Measurements from ENCODE around the gene AICDA.

The AICDA gene

GRCh38 chr12:8612629-8613028 lies at the start of gene AICDA:
Gene AICDA, minus strand, starts transcription at chr12:8612859. Its CDS starts 92 bp downstream, at chr12:8612767.
- Mint-ChIP-seq H3K27me3 (ENCODE audit: low read depth) (peaks cover 9% of the 10 kb centered on the region), H3K4me1 (ENCODE audit: low read depth) (peaks cover 2% of the 10 kb centered on the region), H3K4me3 (no peak within 1 kb of the TSS), H3K36me3 (ENCODE audit: low read depth) (no peaks in the 10 kb centered on the region), H3K9me3 (no peaks in the 10 kb centered on the region), H3K27ac (no peak within 1 kb of the TSS)
- DNase-seq (ENCODE audit: low spot score): no peak

DNA sequence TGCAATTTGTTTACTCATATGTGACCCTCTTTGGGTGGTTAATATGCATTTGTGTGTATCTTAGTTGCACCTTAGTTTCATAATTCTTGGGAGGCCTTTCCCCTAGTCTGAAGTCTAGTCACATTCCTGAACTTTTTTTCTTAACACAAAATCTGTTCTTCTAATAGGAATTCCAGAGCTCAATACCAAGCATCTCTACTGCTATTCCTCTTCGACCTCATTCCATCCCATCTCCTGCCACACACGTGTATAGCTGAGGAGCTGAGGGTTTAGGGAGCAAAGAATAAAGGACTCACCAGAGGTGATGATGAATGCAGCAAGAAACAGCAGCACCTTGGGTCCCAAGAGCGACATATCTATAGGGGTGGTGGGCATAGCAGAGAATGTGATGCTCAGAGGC lies 49.1 kb upstream of the AICDA start:
- DNase-seq (ENCODE audit: low spot score): no peak
- H3K27ac Mint-ChIP-seq: no peak overlapping the region
- no peaks in the 10 kb centered on the region for H3K4me1 Mint-ChIP-seq (ENCODE audit: low read depth)
- H3K9me3 Mint-ChIP-seq: no peaks in the 10 kb centered on the region
- H3K27me3 Mint-ChIP-seq (ENCODE audit: low read depth): peaks cover 21% of the 10 kb centered on the region
- no peaks in the 10 kb centered on the region for H3K36me3 Mint-ChIP-seq (ENCODE audit: low read depth)
- H3K4me3 Mint-ChIP-seq: no peak overlapping the region

DNA sequence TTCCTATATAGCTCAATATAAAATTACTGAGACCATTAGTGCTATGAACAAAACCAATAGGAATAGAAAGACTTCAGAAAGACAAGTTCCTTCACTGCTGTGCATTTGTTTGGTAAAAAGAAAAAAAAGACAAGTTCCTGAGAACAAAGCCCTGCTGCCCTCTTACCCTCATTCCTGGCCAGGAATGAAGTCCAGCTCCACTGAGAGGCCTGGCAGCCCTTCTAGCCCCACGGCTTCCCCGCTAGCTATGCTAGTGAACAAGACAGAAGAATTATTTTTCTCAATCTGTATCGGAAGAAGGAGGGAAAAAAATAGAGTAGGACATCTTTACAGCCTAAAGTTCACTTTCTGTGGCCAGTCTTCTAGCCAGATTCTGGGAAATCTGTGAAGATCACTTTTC lies 48.4 kb upstream of the AICDA start:
- no peak overlapping the region for H3K27ac Mint-ChIP-seq
- no peak overlapping the region for H3K4me3 Mint-ChIP-seq
- H3K36me3 Mint-ChIP-seq (ENCODE audit: low read depth): no peaks in the 10 kb centered on the region
- H3K4me1 Mint-ChIP-seq (ENCODE audit: low read depth): no peaks in the 10 kb centered on the region
- no peak for DNase-seq (ENCODE audit: low spot score)
- no peaks in the 10 kb centered on the region for H3K9me3 Mint-ChIP-seq
- peaks cover 21% of the 10 kb centered on the region for H3K27me3 Mint-ChIP-seq (ENCODE audit: low read depth)

GRCh38 chr12:8658346-8658745 lies 45.7 kb upstream of the AICDA start:
- DNase-seq (ENCODE audit: low spot score): no peak
- Mint-ChIP-seq H3K27ac (no peak overlapping the region), H3K4me3 (no peak overlapping the region)

GRCh38 chr12:8655421-8655820 lies 42.8 kb upstream of the AICDA start:
- no peak for DNase-seq (ENCODE audit: low spot score)
- no peaks in the 10 kb centered on the region for H3K9me3 Mint-ChIP-seq
- no peak overlapping the region for H3K27ac Mint-ChIP-seq
- no peaks in the 10 kb centered on the region for H3K4me1 Mint-ChIP-seq (ENCODE audit: low read depth)
- no peaks in the 10 kb centered on the region for H3K36me3 Mint-ChIP-seq (ENCODE audit: low read depth)
- H3K4me3 Mint-ChIP-seq: no peak overlapping the region
- peaks cover 34% of the 10 kb centered on the region for H3K27me3 Mint-ChIP-seq (ENCODE audit: low read depth)

More at GRCh38 chr12:8658346-8658745, 45.7 kb upstream of the AICDA start:
- peaks cover 16% of the 10 kb centered on the region for H3K27me3 Mint-ChIP-seq (ENCODE audit: low read depth)
- H3K36me3 Mint-ChIP-seq (ENCODE audit: low read depth): no peaks in the 10 kb centered on the region
- H3K9me3 Mint-ChIP-seq: no peaks in the 10 kb centered on the region
- H3K4me1 Mint-ChIP-seq (ENCODE audit: low read depth): no peaks in the 10 kb centered on the region

DNA sequence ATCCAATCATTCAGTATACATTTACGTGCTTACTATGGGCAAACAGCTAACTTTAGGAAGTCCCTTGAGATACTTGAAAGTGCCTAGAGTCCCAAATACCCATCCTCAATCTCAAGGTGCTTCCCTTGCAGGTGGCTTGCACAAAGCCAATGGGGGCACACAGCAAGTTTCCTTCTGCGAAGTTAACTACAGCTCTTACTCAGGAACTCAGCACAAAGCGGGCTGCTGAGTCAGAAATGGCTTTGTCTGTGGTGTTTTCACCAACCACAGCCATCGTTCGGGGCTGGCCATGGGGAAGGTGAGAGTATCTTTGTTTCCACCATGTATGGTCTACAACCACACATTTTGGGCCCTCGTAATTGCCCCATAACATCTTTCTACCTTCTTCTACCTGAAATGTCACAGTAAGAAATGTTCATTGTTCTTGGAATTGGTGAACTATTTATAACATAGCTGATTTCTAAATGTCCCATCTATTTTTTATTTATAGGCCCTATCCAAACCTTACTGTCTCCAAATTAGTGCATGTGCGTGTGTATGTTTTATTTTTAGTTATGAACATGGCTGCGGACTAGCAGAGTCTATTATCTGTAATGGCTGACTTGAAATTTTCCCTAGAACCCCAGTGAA lies 36.0 kb upstream of the AICDA start:
- Mint-ChIP-seq H3K27ac (no peak overlapping the region), H3K4me1 (ENCODE audit: low read depth) (peaks cover 34% of the 10 kb centered on the region), H3K36me3 (ENCODE audit: low read depth) (no peaks in the 10 kb centered on the region), H3K4me3 (no peak overlapping the region), H3K27me3 (ENCODE audit: low read depth) (peaks cover 66% of the 10 kb centered on the region), H3K9me3 (no peaks in the 10 kb centered on the region)
- peak; percentile 77 for DNase-seq (ENCODE audit: low spot score)

GRCh38 chr12:8647968-8648367 lies 35.3 kb upstream of the AICDA start:
- no peaks in the 10 kb centered on the region for H3K9me3 Mint-ChIP-seq
- peaks cover 66% of the 10 kb centered on the region for H3K27me3 Mint-ChIP-seq (ENCODE audit: low read depth)
- H3K27ac Mint-ChIP-seq: no peak overlapping the region
- DNase-seq (ENCODE audit: low spot score): no peak
- no peak overlapping the region for H3K4me3 Mint-ChIP-seq
- no peaks in the 10 kb centered on the region for H3K36me3 Mint-ChIP-seq (ENCODE audit: low read depth)
- peaks cover 37% of the 10 kb centered on the region for H3K4me1 Mint-ChIP-seq (ENCODE audit: low read depth)

DNA sequence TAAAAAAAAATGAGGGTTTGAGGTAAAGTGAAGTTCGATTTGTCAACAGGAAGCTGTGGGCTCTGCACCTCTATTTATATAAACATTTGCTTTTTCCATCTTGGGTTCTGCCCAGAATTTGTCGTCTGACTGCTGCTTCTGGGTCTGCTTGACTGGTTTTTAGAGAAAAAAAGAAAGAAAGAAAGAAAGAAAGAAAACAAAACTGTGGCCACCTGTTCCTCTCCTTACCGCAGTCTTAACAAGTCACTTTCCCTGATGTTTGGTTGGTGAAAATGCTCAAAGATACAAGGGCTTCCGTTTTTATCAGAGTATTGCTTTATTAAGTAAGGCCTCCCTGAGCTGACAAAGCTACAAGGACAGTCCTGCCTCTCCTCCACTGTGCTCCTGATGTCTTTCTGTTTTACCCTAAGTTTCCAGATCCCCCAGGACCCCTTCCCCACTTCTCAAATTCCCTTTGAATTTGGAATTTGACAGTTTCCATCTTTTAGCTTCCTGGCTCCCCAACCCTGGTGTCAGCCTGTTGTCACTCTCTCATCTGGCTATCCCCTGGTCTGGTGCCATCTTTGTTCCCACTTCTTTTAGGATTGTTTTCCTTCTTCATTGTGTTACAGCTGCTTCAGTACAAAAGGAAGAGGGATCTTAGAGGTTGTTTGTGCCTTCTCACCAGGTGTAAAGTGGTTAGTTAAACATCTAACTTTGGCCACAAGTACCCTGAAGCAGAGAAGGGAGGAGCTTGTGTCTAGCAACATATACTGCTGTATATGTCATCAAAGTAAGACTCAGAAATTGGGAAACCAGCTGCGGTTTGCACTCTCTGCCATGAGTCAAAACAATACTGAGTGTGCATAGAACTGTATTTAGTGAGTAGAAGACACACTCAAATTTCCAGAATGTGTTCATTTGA lies 31.9 kb upstream of the AICDA start:
- Mint-ChIP-seq H3K4me1 (ENCODE audit: low read depth) (peaks cover 37% of the 10 kb centered on the region), H3K4me3 (peak overlapping the region; percentile 74), H3K27me3 (ENCODE audit: low read depth) (peaks cover 53% of the 10 kb centered on the region), H3K9me3 (no peaks in the 10 kb centered on the region), H3K36me3 (ENCODE audit: low read depth) (no peaks in the 10 kb centered on the region), H3K27ac (peak overlapping the region; percentile 81)
- peak; percentile 66 for DNase-seq (ENCODE audit: low spot score)

DNA sequence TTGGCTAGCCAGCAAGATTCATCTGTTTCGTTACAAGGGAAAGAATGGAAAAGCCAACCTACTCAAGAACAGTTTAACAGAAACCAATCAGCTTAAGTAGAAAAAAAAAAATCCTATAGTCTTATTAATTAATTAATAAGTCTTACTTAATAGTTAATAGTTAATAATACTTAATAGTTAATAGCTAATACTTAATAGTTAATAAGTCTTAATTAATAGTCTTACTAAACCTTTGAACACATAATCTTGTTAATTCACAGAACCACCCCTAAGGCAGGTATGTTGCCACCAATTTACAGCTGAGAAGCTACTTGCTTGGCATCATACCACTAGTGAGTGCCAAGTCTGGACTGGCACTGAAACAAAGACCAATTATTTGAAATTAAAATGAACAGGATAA lies 30.1 kb upstream of the AICDA start:
- Mint-ChIP-seq H3K4me1 (ENCODE audit: low read depth) (peaks cover 20% of the 10 kb centered on the region), H3K4me3 (no peak overlapping the region), H3K27me3 (ENCODE audit: low read depth) (peaks cover 48% of the 10 kb centered on the region), H3K36me3 (ENCODE audit: low read depth) (no peaks in the 10 kb centered on the region), H3K9me3 (no peaks in the 10 kb centered on the region), H3K27ac (no peak overlapping the region)
- no peak for DNase-seq (ENCODE audit: low spot score)

DNA sequence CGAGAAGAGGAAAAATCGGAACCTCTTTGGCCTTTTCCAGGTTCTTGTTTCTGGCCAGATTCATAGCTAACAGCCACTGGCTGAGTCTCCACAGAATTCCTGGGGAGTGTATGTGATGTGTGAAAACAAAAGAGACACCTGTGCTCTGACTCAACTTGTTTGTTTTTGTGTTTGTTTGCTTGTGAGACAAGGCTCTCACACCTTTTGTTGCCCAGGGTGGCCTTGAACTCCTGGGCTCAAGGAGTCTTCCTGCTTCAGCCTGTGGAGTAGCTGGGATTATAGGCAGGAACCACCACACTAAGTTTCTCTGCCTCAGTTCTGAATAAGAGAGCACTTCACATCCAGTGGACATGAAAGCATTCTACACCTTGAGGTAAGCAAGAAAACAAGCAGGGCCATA lies 27.3 kb upstream of the AICDA start:
- Mint-ChIP-seq H3K27me3 (ENCODE audit: low read depth) (peaks cover 45% of the 10 kb centered on the region), H3K4me1 (ENCODE audit: low read depth) (peaks cover 15% of the 10 kb centered on the region), H3K9me3 (no peaks in the 10 kb centered on the region), H3K4me3 (no peak overlapping the region), H3K27ac (no peak overlapping the region), H3K36me3 (ENCODE audit: low read depth) (no peaks in the 10 kb centered on the region)
- DNase-seq (ENCODE audit: low spot score): no peak

GRCh38 chr12:8638951-8639350 lies 26.3 kb upstream of the AICDA start:
- peaks cover 5% of the 10 kb centered on the region for H3K4me1 Mint-ChIP-seq (ENCODE audit: low read depth)
- no peak for DNase-seq (ENCODE audit: low spot score)
- H3K9me3 Mint-ChIP-seq: no peaks in the 10 kb centered on the region
- H3K36me3 Mint-ChIP-seq (ENCODE audit: low read depth): no peaks in the 10 kb centered on the region
- peaks cover 41% of the 10 kb centered on the region for H3K27me3 Mint-ChIP-seq (ENCODE audit: low read depth)
- H3K4me3 Mint-ChIP-seq: no peak overlapping the region
- H3K27ac Mint-ChIP-seq: no peak overlapping the region

- H3K36me3 Mint-ChIP-seq (ENCODE audit: low read depth): no peaks in the 10 kb centered on the region
- no peak overlapping the region for H3K4me3 Mint-ChIP-seq
- H3K4me1 Mint-ChIP-seq (ENCODE audit: low read depth): no peaks in the 10 kb centered on the region
- no peaks in the 10 kb centered on the region for H3K9me3 Mint-ChIP-seq
- H3K27me3 Mint-ChIP-seq (ENCODE audit: low read depth): peaks cover 36% of the 10 kb centered on the region
- no peak for DNase-seq (ENCODE audit: low spot score)
- no peak overlapping the region for H3K27ac Mint-ChIP-seq
Observed at GRCh38 chr12:8637666-8638065, 25.0 kb upstream of the AICDA start.

DNA sequence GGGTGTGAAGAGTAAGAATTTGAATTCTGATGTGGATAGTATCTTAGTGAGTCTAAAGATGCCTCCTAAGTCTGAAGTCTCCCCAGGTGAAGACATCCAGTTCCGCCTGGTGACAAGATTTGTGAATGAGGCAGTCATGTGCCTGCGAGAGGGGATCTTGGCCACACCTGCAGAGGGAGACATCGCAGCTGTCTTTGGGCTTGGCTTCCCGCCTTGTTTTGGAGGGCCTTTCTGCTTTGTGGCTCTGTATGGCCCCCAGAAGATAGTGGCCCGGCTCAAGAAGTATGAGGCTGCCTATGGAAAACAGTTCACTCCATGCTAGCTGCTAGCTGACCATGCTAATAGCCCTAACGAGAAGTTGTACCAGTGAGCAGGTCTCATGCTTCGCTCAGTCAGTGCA lies 24.6 kb upstream of the AICDA start:
- H3K36me3 Mint-ChIP-seq (ENCODE audit: low read depth): no peaks in the 10 kb centered on the region
- no peak overlapping the region for H3K27ac Mint-ChIP-seq
- no peak overlapping the region for H3K4me3 Mint-ChIP-seq
- H3K4me1 Mint-ChIP-seq (ENCODE audit: low read depth): no peaks in the 10 kb centered on the region
- peaks cover 34% of the 10 kb centered on the region for H3K27me3 Mint-ChIP-seq (ENCODE audit: low read depth)
- H3K9me3 Mint-ChIP-seq: no peaks in the 10 kb centered on the region
- DNase-seq (ENCODE audit: low spot score): no peak

DNA sequence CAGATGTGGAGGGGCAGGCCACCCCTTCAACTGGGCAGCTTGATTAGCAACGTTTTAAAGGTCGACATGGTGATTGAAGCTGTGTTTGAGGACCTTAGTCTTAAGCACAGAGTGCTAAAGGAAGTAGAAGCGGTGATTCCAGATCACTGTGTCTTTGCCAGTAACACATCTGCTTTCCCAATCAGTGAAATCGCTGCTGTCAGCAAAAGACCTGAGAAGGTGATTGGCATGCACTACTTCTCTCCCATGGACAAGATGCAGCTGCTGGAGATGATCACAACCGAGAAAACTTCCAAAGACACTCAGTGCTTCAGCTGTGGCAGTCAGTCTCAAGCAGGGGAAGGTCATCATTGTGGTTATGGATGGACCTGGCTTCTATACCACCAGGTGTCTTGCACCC lies 23.9 kb upstream of the AICDA start:
- peaks cover 34% of the 10 kb centered on the region for H3K27me3 Mint-ChIP-seq (ENCODE audit: low read depth)
- no peaks in the 10 kb centered on the region for H3K4me1 Mint-ChIP-seq (ENCODE audit: low read depth)
- no peak overlapping the region for H3K4me3 Mint-ChIP-seq
- H3K36me3 Mint-ChIP-seq (ENCODE audit: low read depth): no peaks in the 10 kb centered on the region
- H3K9me3 Mint-ChIP-seq: no peaks in the 10 kb centered on the region
- H3K27ac Mint-ChIP-seq: no peak overlapping the region
- DNase-seq (ENCODE audit: low spot score): no peak

Data from T-helper 2 cell treated with Interferon-gamma antibody and Interleukin-4, amounts not matched to agents 5 μg/mL and 100 μg/mL, for 36 hours (primary cell).